HG03095 (cell line): ENCODE results near the gene SHC4.
"Not testable (repeated sequence)": the region's sequence is repeated elsewhere in the genome, so short reads cannot be mapped to it uniquely, and the experiment has no call there.

Experiments
- ATAC-seq: cut with Tn5 transposase; IDR thresholded peaks from one replicate; pipeline ENCODE4 v1.9.1; 2021; ENCODE audit warnings: moderate library complexity; ENCODE audit not compliant: unreplicated experiment

SHC4 gene

DNA sequence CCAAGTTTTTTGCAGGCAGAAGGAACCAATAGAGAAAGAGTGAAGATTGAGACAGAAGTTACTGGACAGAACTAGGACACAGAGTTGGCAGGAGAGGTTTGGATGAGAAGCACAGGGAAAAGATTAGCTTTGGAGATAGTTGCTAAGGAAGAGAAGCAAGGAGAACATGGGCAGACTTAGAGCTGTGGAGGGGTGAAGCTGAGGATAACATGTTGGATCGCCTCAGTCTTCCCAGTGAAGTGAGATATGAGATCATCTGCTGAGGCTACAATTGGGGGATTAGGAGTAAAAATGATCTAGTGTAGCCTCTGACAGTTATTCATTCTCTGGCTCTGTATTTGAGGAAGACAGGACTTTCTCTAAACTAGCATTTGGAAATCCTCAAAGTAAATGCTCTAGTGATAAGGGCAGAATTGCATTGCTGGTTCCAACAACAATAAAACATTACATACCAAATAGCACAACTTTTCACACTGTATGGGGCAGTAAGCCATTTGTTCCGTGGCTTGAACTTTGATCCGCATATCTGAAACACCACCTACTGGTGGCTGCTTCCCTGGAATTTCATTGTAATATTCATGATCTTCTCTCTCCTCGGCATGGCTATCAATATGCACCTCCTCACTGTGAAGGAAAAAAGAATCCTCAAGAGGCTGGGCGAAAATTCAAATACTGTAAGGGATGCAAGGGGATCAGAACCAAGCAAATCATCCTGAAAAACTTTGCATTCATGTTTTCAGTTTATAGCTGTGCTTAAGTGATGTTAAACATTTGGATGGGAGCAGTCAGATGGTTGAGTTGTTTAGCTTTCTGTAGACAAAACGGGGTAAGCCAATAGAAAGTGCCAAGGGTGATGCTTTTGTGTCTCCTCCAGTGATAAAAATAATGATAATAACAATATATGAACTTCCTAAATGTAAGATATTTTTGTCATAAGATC lies 107.9 kb downstream of the SHC4 start:
- ATAC-seq, result no peak

GRCh38 chr15:48854434-48854833 lies 109.3 kb downstream of the SHC4 start:
- not testable (repeated sequence) for ATAC-seq

DNA sequence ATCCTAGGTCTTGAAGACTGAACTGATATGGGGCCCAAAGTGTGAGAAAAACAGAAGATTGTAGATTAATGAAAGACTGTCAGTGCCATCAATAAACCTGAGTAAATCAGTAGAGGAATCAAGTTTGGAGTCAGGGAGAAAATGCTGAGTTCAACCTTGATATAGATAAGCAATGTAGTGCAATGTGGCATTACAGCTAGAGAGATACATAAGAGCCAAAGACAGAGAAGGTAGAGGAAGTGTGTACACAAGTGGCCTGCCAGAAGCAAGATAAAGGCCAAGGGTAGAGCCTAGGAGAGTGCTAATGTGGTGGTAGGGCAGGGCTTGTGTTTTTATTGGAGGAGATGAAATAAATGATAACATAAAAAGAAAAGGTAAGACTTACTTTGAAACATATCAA lies 111.8 kb downstream of the SHC4 start:
- no peak for ATAC-seq

GRCh38 chr15:48850648-48851047 lies 113.1 kb downstream of the SHC4 start:
- ATAC-seq, result no peak

GRCh38 chr15:48845123-48845522 lies 118.6 kb downstream of the SHC4 start:
- ATAC-seq, result no peak

GRCh38 chr15:48842501-48842900 lies 121.2 kb downstream of the SHC4 start:
- ATAC-seq, result no peak

GRCh38 chr15:48834756-48835155 lies 129.0 kb downstream of the SHC4 start:
- ATAC-seq, result no peak

DNA sequence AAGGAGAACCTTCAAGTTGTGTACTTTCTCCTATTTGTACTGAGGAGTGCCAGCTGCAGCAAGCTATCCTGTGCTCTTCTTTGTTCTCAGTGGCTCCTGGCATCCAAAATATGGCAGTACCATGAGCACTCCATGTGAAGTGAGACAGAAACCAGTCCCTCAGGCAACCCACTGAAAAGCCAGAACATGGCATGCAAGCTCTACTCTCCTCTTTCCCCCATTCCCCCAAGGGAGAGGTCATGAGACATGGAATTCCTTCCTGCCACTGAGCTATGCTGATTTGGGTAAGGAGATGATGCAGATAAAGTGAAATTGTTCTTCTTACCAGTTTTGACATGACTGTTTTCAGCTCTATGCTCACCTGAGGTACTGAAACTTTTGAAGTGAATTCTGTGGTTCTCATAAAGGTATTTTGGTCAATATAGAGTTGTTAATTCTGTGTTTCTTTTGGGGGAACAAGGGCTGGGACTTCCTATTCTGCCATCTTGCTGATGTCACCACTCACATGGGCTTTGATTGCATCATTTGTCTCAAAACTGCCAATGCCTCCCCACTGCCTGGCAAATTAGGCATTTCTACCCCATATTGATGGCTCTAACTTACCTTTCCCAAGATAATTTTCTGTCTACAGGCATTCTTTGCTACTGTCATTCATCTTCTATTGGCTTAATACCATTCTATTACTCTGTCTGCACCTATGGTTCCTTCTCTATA lies 130.0 kb downstream of the SHC4 start:
- no peak for ATAC-seq

- no peak for ATAC-seq
Observed at GRCh38 chr15:48832648-48833047, 131.1 kb downstream of the SHC4 start.

GRCh38 chr15:48828906-48829305 lies 134.8 kb downstream of the SHC4 start:
- ATAC-seq, result no peak

DNA sequence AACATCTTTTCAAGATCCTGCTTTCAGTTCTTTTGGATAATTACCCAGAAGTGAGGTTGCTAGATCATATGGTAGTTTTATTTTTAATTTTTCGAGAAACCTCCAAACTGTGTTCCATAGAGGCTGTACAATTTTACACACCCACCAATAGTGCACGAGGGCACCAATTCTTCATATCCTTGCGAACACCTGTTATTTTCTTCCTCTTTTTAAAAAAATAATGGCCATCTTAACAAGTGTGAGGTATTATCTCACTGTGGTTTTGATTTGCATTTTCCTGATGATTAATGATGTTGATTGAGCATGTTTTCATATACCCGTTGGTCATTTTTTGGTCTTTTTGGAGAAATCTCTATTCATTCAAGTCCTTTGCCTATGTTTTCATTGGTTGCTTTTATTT lies 135.2 kb downstream of the SHC4 start:
- ATAC-seq, result no peak

DNA sequence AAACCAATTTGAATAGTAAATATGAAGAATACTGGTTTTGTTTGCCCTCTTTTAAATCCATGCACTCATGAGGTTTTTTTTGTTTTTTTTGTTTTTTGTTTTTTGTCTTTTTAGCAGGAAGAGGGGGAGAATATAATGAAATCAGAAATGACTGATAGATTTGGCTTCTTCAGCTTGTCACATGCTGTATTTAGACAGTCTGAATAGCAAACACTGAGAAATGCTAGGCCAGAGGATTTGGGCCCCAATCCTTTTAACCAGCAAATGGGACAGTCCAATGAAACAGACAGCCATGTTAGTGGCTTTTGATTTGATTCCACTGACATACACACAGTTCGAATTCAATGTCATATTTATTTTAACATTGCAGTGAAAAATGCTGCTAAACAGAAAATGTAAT lies 138.6 kb downstream of the SHC4 start:
- no peak for ATAC-seq

- no peak for ATAC-seq
Observed at GRCh38 chr15:48823706-48824105, 140.0 kb downstream of the SHC4 start.

GRCh38 chr15:48823237-48823636 lies 140.5 kb downstream of the SHC4 start:
- no peak for ATAC-seq

DNA sequence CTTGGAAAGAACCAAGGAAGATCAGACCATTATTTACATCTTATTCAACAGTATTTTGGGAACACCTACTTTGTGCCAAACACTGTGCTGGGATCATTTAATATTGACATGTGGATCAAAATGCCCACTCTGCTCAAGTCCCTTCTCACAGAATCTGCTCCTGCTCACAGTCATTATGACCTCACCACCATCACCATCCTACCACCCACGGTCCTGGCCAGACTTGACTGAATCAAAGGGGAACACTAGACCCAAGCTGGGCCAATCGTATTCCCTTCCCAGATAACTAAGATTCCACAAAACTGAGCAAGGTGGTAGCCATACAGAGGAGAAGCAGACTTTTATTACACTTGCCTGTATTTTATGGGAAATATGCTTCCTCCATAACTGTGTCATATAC lies 149.4 kb downstream of the SHC4 start:
- ATAC-seq, result no peak

DNA sequence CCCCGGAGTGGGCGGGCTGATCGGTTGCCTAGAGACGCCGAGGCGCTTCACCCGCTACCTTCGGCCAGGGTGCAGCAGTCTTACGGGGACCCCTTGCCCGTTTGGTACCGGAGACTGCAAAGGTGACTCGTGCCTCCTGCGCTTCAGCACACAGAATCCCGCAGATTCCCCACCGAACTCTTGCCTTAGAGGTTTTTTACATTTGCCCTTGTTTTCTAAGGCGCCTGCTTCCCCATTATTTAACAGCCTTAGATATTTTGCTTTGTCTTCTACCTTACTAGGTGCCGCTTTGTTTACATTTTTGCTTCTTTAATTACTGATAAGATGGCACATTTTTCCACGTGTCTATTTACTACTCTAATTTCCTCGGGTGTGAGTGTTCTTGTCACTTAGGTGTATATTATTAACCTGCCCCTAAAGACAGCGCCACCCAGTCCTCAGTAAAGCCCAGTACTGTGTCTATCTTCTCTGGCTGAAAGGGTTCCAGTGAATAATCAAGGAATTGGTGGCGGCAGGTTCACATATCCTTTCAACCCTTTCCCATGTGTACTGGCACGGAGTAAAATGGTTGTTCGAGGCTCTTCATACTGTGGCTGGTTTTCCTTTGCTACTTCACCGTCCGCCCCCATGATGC lies 152.3 kb downstream of the SHC4 start:
- no peak for ATAC-seq

GRCh38 chr15:48810414-48811324 lies 153.1 kb downstream of the SHC4 start, which contains the start of gene CEP152:
Gene CEP152 (minus strand): TSS chr15:48811069. CDS start chr15:48805649, 5,420 bp downstream.
- peak; percentile 95 for ATAC-seq

DNA sequence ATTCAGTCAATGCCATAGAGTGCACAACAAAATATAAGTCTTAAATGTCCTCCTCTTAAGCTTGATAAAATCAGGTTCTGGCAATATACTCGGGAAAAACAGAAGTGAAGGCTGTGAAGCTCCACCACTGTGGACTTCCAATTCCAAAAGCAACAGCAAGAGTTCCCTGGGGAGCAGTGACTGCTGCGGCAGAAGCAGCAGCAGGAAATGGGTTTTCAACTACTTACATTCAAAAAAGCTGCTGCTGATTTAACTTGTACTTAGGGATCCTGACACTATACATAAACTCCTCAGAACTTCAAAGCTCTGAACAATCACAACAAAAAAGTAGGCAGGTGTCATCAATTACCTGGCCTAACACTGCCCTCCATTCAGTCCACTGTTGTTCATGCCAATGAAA lies 157.6 kb downstream of the SHC4 start:
- no peak for ATAC-seq

- no peak for ATAC-seq
Observed at GRCh38 chr15:48805591-48805990, 158.1 kb downstream of the SHC4 start.

GRCh38 chr15:48803877-48804276 lies 159.8 kb downstream of the SHC4 start:
- no peak for ATAC-seq

GRCh38 chr15:48802867-48803266 lies 160.9 kb downstream of the SHC4 start:
- no peak for ATAC-seq
